Trophoblast cell (in vitro differentiated cells and primary cell): ENCODE measurements around the gene SMIM21.

Source experiments
- DNase-seq, 2 donors: peaks; one replicate each; pipeline ENCODE4 v3.0.0-alpha.2; 2016
- H2AFZ ChIP-seq: 2 replicates; pipeline ENCODE4 v1.6.1; 2013; ENCODE audit warnings: low read length, moderate library complexity, mild to moderate bottlenecking; ENCODE audit not compliant: insufficient read depth, poor library complexity
- H2AK5ac ChIP-seq: 2 replicates; pipeline ENCODE4 v1.6.1; 2013; ENCODE audit warnings: mild to moderate bottlenecking, low read length
- H2BK120ac ChIP-seq: 2 replicates; pipeline ENCODE4 v1.6.1; 2013; ENCODE audit warnings: low read length, mild to moderate bottlenecking, moderate library complexity; ENCODE audit not compliant: insufficient read depth, poor library complexity
- H2BK12ac ChIP-seq: 2 replicates; pipeline ENCODE4 v1.6.1; 2013; ENCODE audit warnings: mild to moderate bottlenecking, low read length, moderate library complexity
- H2BK5ac ChIP-seq: 2 replicates; pipeline ENCODE4 v1.6.1; 2013; ENCODE audit warnings: low read length, low read depth, moderate library complexity, mild to moderate bottlenecking; ENCODE audit not compliant: poor library complexity
- H3K14ac ChIP-seq: 2 replicates; pipeline ENCODE4 v1.6.1; 2013; ENCODE audit warnings: mild to moderate bottlenecking, low read length
- H3K18ac ChIP-seq: 2 replicates; pipeline ENCODE4 v1.6.1; 2013; ENCODE audit warnings: mild to moderate bottlenecking, low read length
- H3K23ac ChIP-seq: 2 replicates; pipeline ENCODE4 v1.6.1; 2013; ENCODE audit warnings: low read length
- H3K27ac ChIP-seq: 2 replicates; pipeline ENCODE4 v1.5.1; 2013; ENCODE audit warnings: low read depth, mild to moderate bottlenecking, inconsistent platforms, low read length, moderate library complexity
- H3K27me3 ChIP-seq: 2 replicates; pipeline ENCODE4 v1.6.1; 2013; ENCODE audit warnings: inconsistent platforms, mild to moderate bottlenecking, low read length, moderate library complexity; ENCODE audit not compliant: insufficient read depth
- H3K36me3 ChIP-seq, 2 experiments: 1 replicate in 1 of 2; 2 replicates in 1 of 2; pipeline ENCODE4 v1.6.1; 2013; ENCODE audit warnings: low read length in 2 of 2, mild to moderate bottlenecking in 2 of 2, moderate library complexity in 1 of 2; ENCODE audit not compliant: insufficient read depth in 2 of 2, control insufficient read depth in 1 of 2
- H3K4ac ChIP-seq: 2 replicates; pipeline ENCODE4 v1.6.1; 2013; ENCODE audit warnings: low read depth, mild to moderate bottlenecking, low read length, moderate library complexity
- H3K4me1 ChIP-seq, 2 experiments: 1 replicate in 1 of 2; 2 replicates in 1 of 2; pipeline ENCODE4 v1.6.1; 2013; ENCODE audit warnings: low read length in 2 of 2, mild to moderate bottlenecking in 2 of 2, moderate library complexity in 1 of 2; ENCODE audit not compliant: insufficient read depth in 2 of 2, control insufficient read depth in 1 of 2
- H3K4me2 ChIP-seq: 2 replicates; pipeline ENCODE4 v1.6.1; 2013; ENCODE audit warnings: inconsistent platforms, mild to moderate bottlenecking, low read length, moderate library complexity
- H3K4me3 ChIP-seq: 2 replicates; pipeline ENCODE4 v1.5.1; 2013; ENCODE audit warnings: mild to moderate bottlenecking, low read depth, low read length, inconsistent platforms
- H3K79me1 ChIP-seq: one replicate; pipeline ENCODE4 v1.6.1; 2013; ENCODE audit warnings: low read length
- H3K79me2 ChIP-seq: 2 replicates; pipeline ENCODE4 v1.6.1; 2013; ENCODE audit warnings: low read length, mild to moderate bottlenecking; ENCODE audit not compliant: control insufficient read depth, insufficient read depth, poor library complexity
- H3K9ac ChIP-seq: 2 replicates; pipeline ENCODE4 v1.6.1; 2013; ENCODE audit warnings: mild to moderate bottlenecking, low read length
- H3K9me3 ChIP-seq: 2 replicates; pipeline ENCODE4 v1.6.1; 2013; ENCODE audit warnings: low read depth, mild to moderate bottlenecking, control low read depth, inconsistent platforms, low read length; ENCODE audit not compliant: insufficient read depth
- H4K12ac ChIP-seq: 2 replicates; pipeline ENCODE4 v1.6.1; 2013; ENCODE audit warnings: low read depth, mild to moderate bottlenecking, low read length, moderate library complexity
- H4K8ac ChIP-seq: 2 replicates; pipeline ENCODE4 v1.6.1; 2013; ENCODE audit warnings: low read depth, mild to moderate bottlenecking, low read length, moderate library complexity
- H4K91ac ChIP-seq: one replicate; pipeline ENCODE4 v1.6.1; 2013; ENCODE audit warnings: low read depth, mild to moderate bottlenecking, low read length, moderate library complexity
- WGBS: extraction: QIAGEN DNeasy Blood & Tissue Kit; methylation state at CpG from one replicate; pipeline ENCODE4 v1.1.7; 2013; ENCODE audit warnings: missing lambda C conversion rate; ENCODE audit not compliant: insufficient read length, insufficient coverage; ENCODE audit errors: extremely low coverage; 5-methylcytosine and 5-hydroxymethylcytosine counted together

SMIM21 gene

DNA sequence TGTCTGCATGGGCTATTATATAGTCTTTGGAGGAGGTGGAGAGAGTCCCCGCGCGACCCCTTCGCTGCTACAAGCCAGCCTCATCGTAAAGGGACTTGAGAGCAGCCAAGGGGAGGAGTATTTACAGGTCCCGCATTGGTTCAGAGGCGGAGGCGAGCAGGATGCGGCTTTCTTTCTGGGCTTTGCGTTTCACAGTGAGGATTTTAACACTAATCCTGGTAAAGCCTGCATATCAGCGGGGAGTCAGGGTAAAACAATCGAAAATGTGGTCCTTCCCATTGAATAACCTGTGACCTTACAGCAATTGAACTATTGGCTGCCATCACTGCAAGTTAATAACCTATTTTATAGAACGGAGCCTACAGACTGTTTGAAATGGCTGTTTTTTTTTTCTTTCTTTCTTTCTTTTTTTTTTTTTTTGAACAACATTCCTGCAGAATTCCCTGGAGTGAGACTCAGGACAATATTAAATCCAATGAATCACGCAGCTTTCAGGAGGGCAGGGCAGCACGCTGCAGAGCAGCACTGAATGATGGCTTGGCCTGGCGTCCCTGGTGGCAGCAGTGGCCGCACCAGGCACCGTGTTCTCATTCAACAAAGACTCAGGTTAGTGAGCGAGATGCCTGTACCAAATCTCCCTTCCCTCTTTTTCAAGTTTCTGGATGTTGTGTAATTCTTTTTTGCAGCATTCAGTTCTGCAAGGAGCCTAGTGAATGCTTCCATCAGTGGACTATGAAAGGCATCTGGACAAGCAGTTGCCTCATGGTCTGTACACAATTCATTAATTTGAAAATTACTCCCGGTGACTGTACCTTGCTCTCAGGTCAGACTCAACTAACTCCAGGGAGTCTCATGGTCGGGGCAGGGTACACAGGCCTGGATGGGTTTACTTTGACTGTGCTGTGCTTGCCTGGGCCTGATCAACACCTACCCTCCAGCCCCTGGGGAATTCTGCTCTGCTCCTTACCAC is 19.8 kb downstream of the SMIM21 start:
- WGBS, result no CpG with 5 or more reads among the region's 21 CpGs
- Histone ChIP-seq H3K36me3 (no peaks in the 10 kb centered on the region), H3K79me1 (no peaks in the 10 kb centered on the region), H3K27me3 (no peaks in the 10 kb centered on the region), H3K27ac (no peak overlapping the region), H3K9ac (no peak overlapping the region), H3K18ac (no peak overlapping the region), H2BK120ac (no peak overlapping the region), H4K8ac (no peak overlapping the region), H4K91ac (no peak overlapping the region), H2BK5ac (no peak overlapping the region), H3K4ac (no peak overlapping the region), H2AK5ac (no peak overlapping the region), H3K4me2 (no peak overlapping the region), H2AFZ (no peak overlapping the region), H2BK12ac (no peak overlapping the region), H4K12ac (no peak overlapping the region), H3K23ac (no peak overlapping the region), H3K14ac (no peak overlapping the region), H3K4me3 (no peak overlapping the region), H3K79me2 (no peaks in the 10 kb centered on the region), H3K4me1 (no peaks in the 10 kb centered on the region), H3K9me3 (peaks cover 3% of the 10 kb centered on the region)
- DNase-seq, result no peak

DNA sequence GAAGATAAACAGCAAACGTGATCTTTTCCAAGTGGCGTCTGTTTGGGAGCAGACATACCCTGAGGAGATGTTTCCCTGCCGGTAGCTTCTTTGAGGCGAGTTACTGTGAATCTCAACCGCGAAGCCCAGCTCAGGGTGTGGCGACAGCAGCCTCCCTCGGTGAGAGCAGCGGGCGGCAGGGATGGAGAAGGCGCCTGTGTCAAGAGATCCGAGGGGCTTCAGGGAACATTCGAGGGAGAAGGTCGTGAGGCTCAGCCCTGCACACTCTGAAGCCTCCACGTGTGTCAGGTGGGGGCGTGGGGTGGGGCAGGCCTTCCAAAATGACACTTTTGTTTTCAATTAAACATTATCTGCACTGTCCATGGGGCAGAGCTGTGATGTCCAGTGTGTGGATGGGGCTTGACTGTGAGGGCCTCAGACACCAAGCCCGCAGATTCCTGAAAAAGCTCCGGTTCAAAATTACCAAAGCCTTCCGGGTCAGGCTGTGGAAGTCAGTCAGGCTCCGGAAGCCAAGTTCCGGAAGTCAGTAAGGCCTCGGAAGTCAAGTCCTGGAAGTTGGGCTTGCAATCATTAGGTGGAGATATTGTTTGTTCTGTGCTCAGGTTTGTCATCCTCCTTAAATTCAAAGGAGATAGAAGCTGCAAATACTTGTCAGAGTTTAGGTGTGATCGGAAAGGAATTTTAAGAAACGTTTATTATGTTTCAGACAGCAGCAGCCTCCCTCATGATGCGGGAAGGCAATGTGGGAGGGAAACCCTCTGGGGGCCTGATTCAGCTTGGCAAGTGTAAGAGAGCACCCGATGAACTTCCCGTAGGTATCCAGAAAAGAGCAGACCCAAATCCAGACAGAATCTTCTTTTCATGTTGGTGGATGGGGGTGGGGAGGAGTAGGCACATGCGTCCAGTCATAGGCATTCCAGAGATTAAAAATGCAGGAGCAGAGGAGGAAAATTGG is 20.7 kb downstream of the SMIM21 start:
- no peak overlapping the region for H2BK5ac ChIP-seq
- no peak overlapping the region for H3K4me2 ChIP-seq
- WGBS, result no CpG with 5 or more reads among the region's 28 CpGs
- no peaks in the 10 kb centered on the region for H3K4me1 ChIP-seq
- no peak overlapping the region for H4K91ac ChIP-seq
- H3K4ac ChIP-seq, result no peak overlapping the region
- H3K79me1 ChIP-seq, result no peaks in the 10 kb centered on the region
- no peak overlapping the region for H2AK5ac ChIP-seq
- H3K79me2 ChIP-seq, result no peaks in the 10 kb centered on the region
- H2BK12ac ChIP-seq, result no peak overlapping the region
- no peak overlapping the region for H3K27ac ChIP-seq
- no peak overlapping the region for H2BK120ac ChIP-seq
- peaks cover 3% of the 10 kb centered on the region for H3K9me3 ChIP-seq
- H3K23ac ChIP-seq, result no peak overlapping the region
- DNase-seq, result no peak
- no peaks in the 10 kb centered on the region for H3K36me3 ChIP-seq
- no peak overlapping the region for H4K8ac ChIP-seq
- no peak overlapping the region for H2AFZ ChIP-seq
- H3K14ac ChIP-seq, result no peak overlapping the region
- no peaks in the 10 kb centered on the region for H3K27me3 ChIP-seq
- H3K4me3 ChIP-seq, result no peak overlapping the region
- H4K12ac ChIP-seq, result no peak overlapping the region
- no peak overlapping the region for H3K18ac ChIP-seq
- H3K9ac ChIP-seq, result no peak overlapping the region

DNA sequence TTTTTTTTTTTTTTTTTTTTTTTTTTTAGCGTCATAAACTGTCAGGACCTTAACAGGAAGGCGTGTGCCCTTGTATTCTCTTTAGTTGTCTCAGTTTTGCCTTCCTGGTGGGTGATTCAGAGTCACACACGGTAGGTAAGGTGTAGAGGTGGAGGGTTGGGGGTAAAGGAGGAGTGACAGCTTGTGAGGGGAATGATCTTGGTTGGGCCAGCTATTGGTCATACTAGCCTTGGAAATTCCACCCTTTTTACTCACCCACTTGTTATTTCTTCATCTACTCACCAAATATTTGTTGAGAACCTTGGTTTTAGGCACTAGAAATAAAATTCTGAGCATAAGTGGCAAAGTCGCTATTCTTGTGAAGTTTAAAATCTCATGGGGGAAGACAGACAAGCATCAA is 22.2 kb downstream of the SMIM21 start:
- no peak overlapping the region for H3K27ac ChIP-seq
- no CpG with 5 or more reads among the region's 4 CpGs for WGBS
- no peaks in the 10 kb centered on the region for H3K79me1 ChIP-seq

DNA sequence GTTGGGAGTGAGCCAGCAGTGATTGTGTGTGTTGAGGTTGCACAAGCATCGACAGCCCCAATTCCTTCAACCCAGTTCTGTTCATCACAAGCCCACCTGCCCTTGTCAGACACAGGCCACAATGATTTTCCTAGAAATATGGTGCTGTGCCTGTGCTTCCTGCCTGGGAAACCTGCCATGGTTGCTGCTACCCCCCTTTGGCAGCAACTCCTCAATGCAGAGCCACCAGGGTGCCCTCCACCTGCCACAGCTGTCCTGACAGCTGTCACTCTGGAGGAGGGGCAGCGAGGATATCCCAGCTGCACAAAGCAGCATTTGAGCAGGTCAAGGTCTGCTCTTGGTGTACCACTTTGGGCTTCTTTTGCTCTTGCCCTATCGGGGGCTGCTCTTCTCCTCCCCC is 27.1 kb downstream of the SMIM21 start:
- H3K36me3 ChIP-seq, result no peaks in the 10 kb centered on the region
- no peak overlapping the region for H2BK5ac ChIP-seq
- no peak overlapping the region for H2BK12ac ChIP-seq
- no peak overlapping the region for H3K14ac ChIP-seq
- no peak for DNase-seq
- H4K12ac ChIP-seq, result no peak overlapping the region
- H3K23ac ChIP-seq, result no peak overlapping the region
- WGBS, result no CpG with 5 or more reads among the region's 3 CpGs
- H3K27me3 ChIP-seq, result no peaks in the 10 kb centered on the region
- no peak overlapping the region for H3K4ac ChIP-seq
- H2AFZ ChIP-seq, result no peak overlapping the region
- H2AK5ac ChIP-seq, result no peak overlapping the region
- no peak overlapping the region for H3K18ac ChIP-seq
- no peak overlapping the region for H3K9ac ChIP-seq
- H3K4me1 ChIP-seq, result no peaks in the 10 kb centered on the region
- H3K4me3 ChIP-seq, result no peak overlapping the region
- no peak overlapping the region for H3K27ac ChIP-seq
- no peaks in the 10 kb centered on the region for H3K79me1 ChIP-seq
- no peak overlapping the region for H4K8ac ChIP-seq
- no peaks in the 10 kb centered on the region for H3K79me2 ChIP-seq
- H4K91ac ChIP-seq, result no peak overlapping the region
- no peak overlapping the region for H3K4me2 ChIP-seq
- H2BK120ac ChIP-seq, result no peak overlapping the region
- no peaks in the 10 kb centered on the region for H3K9me3 ChIP-seq

More for the DNA sequence above, 22.2 kb downstream of the SMIM21 start:
- Histone ChIP-seq H2AK5ac (no peak overlapping the region), H3K79me2 (no peaks in the 10 kb centered on the region), H3K18ac (no peak overlapping the region), H3K4me3 (no peak overlapping the region), H4K8ac (no peak overlapping the region), H2BK12ac (no peak overlapping the region), H3K27me3 (no peaks in the 10 kb centered on the region), H2BK120ac (no peak overlapping the region), H3K9me3 (peaks cover 3% of the 10 kb centered on the region), H3K9ac (no peak overlapping the region), H2BK5ac (no peak overlapping the region), H3K4me1 (no peaks in the 10 kb centered on the region), H3K4ac (no peak overlapping the region), H3K4me2 (no peak overlapping the region), H2AFZ (no peak overlapping the region), H4K12ac (no peak overlapping the region), H4K91ac (no peak overlapping the region), H3K23ac (no peak overlapping the region), H3K14ac (no peak overlapping the region), H3K36me3 (no peaks in the 10 kb centered on the region)
- DNase-seq, result no peak
